ENCODE data around the gene ZPBP2.
"Not testable (repeated sequence)": the region's sequence is repeated elsewhere in the genome, so short reads cannot be mapped to it uniquely, and the experiment has no call there.

The ZPBP2 gene

DNA sequence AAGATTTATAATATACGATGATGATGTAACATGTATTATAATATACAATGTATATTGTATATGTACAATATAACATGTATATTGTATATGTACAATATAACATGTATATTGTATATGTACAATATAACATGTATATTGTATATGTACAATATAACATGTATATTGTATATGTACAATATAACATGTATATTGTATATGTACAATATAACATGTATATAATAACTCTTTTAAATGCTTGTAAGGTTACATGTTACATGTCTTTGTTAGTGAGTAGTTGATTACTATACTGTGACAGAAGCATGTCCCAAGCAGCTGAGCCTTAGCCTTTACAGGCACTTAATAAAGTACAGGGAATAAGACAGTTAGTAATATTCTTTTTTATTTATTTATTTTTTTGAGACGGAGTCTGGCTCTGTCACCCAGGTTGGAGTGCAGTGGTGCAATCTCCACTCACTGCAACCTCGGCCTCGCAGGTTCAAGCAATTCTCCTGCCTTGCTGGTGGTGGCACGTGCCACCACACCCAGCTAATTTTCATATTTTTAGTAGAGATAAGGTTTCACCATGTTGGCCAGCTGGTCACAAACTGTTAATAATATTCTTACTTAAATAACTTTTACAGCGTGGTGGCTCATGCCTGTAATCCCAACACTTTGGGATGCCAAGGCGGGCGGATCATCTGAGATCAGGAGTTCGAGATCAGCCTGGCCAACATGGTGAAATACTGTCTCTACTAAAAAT is 11.9 kb upstream of the ZPBP2 start:
- FAIRE-seq, result not testable (repeated sequence)

DNA sequence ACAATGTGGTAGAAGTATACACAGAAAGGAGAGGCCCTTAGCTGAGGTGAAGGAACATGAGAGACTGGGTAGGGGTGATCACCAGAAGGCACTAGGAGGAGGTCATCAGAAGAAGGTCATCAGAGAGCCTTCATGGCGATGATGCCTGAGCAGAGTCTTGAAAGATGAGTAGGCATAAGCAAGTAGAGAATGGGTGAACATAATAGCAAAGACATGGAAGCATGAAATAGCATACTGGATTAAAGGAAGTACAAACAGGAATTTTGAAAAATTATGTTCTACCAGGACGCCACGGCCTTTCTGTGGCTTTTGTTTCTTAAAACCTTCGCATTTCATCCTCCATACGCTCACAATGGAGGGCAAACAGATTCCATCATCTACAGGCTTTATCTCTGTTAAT is 6.8 kb upstream of the ZPBP2 start:
- FAIRE-seq, result no peak

DNA sequence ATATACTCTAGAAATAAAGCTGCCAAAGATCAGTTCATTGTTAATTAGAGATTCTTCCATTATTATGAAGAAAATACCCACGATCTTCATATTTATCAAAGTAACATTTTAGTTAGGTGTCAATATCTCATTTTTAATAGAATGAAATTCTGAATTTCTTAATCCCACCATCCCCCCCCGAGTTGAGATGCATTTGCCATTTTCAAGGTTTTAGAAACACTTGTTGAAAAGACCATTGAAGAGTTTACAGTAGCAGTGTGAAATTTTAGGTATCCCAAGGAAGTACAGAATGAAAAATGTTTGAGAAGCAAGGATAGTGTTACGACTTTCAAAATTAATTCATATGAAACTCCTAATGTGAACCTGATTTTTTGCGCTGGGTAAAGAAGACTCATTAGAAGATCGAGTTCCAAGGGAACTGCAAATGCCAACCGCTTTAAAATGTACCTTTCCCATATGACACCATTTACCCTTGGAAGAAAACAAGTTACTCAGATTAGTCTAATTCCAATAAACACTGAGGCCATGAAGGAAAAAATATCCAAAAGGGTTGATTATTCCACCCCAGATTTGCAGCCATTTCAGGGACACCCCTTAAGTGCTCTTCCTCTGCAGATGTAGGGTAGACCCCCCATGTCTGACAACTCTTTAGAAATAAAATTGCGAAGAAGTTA is 4.6 kb upstream of the ZPBP2 start:
- no peak for FAIRE-seq

DNA sequence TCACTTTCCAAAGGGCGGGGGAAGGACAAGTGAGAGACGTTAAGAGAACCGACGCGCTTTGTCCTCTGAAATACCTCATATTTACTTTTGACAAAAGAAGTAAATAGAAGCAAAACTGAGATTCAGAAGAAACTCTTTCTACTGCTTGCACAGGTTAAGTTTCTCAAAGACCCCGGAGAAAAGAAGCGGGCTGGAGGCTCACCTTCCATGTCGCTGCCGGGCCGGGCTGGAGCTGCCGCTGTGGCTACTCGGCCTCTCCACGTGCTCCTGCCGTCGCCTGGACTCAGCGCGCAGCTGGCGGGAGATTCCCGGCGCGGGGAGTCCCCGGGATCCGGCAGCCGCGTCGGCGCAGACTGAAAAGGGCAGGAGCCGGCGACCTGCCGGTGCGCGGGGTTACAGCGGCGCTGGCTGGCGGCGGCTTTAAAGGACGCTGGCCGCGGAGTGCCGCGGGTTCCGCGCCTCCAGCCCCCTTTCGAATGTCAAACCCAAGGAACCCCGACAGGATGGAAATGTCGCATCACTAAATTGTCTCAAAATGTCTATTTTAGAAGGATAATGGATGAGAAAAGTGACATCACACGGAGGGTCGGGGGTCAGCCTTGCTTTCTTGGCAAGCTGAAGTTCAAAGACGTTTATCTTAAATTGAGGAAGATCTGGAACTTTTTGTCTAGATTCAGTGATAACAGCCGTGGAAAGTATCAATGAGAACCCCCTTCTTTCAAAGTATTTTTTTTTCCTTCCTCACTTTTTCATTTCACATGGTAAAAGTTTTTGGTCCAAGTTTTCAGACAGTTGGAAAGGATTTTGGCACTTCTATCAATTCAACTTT is 3.9 kb upstream of the ZPBP2 start, which contains the start of gene IKZF3:
TSS of gene IKZF3 (minus strand) at position 395 of the 829 bp plus-strand sequence. CDS start at position 209, 186 bp downstream.
- no peak for FAIRE-seq

DNA sequence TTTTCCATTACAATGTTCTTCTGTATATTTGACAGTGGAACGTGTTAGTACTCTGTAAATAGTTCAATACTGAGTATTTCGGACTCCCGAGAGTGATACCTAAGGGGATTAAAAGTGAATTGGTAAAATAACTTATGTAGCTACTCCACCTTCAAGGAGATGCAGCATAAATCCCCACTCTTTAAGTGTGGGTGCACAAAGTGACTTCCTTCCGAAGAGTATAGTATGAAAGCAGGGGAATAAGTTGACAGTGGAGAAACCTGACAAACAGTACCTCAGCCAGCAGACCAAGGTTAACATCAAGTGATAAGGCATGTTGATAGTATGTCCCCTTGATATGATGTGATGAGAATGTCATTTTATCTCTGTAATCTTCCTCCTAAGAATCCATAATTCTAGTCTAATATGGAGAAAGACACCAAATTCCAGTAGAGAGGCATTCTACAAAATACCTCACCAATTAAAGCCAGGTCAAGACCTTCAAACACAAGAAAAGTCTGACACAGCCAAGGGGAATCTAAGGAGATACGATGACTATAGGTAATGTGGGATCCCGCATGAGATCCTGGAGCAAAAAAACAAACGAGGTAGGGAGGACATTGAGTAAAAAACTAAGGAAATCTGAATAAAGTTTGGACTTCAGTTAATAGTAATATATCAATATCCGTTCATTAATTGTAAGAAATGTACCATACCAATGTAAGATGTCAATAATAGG is 1.8 kb upstream of the ZPBP2 start:
- no peak for FAIRE-seq

DNA sequence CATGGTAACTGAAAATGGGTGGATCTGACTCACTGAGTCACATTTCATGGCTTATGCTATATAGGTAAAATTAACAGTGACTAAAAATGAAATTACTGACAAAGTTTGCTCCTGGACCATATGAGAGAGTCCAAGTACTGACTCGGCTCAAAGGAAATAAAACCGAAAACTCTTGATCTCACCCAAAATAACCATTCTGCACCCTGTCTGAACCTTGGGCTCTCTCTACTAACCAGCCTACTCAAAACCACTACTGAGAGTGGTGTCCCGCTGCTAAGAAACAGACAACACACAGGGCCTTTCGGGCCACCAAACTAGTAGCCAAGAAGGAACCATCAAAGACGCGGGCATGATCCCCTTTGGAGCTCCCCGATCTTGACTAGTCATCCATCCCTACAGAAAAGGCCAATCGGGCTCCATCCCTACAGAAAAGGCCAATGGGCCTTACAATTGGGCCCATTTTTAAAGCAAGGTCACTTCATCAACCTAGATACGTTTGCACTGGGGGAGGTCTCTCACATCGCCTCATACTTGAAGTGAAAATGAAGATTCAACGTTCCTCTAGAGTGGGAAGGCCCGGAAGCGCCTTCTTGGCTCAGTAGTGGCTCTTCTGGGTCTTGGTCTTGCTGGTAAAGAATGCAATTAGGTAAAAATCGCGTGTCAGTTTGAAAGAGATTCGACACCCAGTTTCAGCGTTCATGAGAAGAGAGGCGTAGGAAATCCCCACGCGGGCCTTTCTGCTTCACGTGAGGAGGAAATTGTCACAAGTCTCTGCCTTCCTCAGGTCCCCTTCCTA is 720 bp upstream of the ZPBP2 start:
- FAIRE-seq, result no peak

DNA sequence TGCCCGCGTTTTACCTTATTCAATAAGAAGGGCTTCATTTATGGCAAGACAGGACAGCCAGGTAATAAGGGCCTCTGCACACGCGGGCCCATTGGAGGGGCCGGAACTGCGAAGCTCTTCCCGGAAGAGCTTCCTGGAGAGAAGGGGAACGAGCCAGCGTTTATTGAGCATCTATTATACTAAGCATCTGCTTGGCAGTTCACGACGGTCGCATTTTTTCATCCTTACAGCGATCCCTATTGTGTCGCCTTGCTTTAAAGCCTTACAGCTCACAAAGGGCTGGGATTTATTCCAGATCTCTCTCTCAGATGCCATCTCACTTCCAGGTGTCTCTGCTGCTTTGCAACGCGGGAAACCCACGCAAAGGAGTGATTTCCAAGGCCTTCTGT is 546 bp downstream of the ZPBP2 start:
- FAIRE-seq, result no peak

DNA sequence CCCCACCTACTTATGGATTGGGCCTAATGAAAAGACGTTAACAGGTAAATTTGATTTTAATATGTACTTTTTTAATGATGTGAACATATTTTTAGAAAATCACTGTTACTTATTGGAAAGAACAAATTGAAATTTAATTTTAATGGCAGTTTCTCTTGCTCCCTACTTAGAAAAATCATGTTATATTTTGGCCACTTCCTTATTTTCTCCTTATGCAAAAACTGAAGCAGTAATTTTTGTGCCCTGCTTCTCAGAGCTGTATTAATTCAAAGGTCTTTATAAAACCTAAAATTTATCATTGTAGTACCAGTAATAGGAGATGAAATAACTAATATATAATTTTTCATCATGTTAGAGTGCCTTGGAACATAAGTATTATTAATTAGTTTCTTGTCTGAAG is 2.8 kb downstream of the ZPBP2 start:
- no peak for FAIRE-seq

DNA sequence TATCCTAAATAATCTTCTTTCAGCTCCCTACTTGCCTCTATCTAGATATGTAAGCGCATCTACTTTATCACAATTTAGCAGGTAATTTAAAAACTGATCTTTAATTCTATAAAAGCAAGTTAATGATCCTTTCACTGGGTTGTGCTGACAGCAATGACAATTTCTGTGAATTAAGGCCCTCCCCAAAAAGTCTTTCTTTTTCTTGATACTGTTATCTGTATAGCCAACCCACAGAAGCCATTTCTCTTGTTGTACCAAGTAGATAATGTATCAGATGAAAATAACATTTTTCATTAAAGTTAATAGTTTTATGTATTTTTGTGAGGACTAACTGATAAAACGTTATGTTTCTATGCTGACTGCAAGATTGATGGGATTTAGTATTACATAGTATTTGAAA is 3.8 kb downstream of the ZPBP2 start:
- FAIRE-seq, result no peak

DNA sequence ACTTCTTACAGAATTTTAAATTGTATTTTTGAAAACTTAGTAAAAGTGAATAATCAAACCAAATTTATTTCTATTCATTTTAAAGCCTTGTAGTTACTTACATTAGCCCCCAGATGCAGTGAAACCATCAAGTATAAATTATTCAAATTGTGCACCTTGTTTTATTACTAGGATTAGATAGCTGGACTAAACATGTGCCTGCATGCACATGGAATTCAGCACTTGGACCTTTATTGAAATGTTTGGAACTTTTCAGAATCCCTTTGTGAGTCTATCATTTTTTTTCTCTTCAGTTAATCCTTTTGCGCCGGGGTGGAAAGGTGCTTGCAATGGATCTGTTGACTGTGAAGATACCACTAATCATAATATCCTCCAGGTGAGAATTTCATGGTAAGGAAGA is 4.7 kb downstream of the ZPBP2 start:
- FAIRE-seq, result no peak

DNA sequence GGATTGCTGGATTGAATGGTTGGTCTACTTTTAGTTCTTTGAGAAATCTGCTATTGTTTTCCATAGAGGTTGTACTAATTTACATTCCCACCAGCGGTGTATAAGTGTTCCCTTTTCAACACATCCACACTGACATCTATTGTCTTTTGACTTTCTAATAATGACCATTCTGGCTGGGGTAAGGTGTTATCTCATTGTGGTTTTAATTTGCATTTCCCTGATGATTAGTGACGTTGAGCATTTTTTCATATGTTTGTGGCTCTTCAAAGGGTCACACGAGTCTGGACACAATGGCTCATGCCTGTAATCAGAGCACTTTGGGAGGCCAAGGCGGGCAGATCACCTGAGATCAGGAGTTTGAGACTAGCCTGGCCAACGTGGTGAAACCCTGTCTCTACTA is 18.1 kb downstream of the ZPBP2 start:
- not testable (repeated sequence) for FAIRE-seq

DNA sequence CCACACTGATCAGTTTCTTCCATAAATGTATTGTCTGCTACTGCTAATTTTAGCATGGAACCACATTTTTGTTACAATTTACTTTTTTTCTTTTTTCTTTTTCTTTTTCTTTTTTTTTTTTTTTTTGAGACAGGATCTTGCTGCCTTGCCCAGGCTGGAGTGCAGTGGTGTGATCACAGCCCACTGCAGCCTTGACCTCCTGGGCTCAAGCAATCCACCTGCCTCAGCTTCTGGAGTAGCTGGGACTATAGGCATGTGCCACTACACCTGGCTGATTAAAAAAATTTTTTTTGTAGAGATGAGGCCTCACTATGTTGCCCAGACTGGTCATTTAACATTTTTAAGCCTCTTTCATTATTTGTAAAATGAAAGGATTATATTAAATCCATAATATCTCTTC is 19.1 kb downstream of the ZPBP2 start:
- FAIRE-seq, result no peak

DNA sequence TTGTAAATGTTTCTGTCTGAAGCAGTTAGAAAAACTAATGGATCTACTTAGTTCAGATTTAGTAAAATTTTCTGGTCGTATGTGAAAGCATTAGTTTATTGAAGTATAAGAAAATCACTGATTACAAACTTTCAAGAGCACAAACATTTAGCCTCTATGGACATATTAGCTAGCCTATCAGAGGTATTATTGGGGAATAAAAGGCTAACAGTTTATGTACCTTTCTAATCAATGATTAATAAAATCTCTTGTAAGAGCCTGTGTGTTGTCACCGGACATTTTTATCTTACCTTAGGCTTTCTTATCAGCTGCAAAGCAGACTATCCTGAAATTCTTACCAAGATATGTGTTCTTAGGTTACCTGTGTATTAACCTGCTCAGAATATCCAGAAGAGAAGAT is 21.2 kb downstream of the ZPBP2 start:
- no peak for FAIRE-seq

DNA sequence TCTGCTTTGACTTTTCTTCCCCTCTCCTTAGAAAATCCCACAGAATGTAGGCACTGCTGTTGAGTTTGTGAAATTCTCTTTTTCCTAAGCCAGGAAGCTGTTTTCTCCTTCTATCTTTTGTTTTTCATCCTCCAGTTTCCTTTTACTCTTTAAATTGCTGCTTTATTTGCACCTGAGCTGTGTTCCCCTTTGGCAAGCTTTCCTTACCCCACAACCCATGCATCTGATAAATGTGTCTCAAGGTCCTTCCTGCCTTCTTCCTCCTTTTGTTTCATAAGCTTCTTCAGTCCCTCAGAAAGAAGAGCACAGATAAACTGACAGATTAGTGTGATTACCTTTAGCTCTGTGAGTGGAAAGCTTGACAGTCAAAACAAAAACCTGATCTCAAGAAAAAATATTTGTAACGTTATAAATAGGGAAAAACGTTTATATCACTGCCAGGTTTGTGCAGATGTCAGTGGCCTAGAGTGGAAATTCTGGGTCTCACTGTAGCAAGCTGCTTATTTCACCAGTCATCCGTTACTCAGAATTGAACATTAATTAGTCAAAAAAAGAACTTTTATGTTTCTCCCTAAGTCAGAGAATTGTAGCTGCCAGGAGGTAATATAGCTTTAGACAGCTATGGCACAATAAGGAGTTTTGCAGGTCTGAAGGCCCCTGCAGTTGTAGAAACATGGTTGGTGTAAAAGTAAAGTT is 26.8 kb downstream of the ZPBP2 start:
- no peak for FAIRE-seq

DNA sequence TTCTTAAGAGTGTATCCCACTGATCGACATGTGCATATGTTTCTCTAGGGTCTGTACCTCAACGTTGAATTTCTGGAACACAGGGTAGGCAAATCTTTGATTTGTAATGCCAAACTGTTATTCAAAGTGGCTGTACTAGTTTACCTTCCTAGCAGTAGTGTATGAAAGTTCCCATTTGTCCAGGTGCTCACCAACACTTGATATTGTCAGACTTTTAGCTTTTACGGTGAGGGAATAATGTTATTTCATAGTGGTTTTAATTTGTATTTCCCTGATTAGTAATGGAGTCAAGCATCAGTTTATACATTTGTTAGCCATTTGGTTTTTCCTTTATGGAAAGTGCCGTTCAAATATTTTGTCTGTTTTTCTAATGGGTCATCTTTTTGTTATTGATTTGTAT is 30.1 kb downstream of the ZPBP2 start:
- no peak for FAIRE-seq

DNA sequence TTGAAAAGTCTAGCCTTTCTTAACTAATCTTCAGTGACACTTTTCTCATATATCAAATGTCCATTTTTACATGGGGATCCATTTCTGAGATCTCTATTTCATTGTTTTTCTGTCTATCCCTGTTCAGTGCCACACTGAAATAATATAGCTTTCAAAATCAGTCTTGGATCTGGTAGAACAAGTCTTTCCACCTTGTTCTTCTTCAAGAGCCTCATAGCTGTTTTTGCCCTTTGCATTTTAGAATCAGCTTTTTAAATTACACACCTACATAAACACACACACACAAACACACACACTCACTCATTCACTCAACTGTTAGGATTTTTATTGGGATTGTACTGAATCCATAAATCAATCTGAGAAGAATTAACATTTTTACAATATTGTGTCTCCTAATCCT is 31.2 kb downstream of the ZPBP2 start:
- FAIRE-seq, result no peak

DNA sequence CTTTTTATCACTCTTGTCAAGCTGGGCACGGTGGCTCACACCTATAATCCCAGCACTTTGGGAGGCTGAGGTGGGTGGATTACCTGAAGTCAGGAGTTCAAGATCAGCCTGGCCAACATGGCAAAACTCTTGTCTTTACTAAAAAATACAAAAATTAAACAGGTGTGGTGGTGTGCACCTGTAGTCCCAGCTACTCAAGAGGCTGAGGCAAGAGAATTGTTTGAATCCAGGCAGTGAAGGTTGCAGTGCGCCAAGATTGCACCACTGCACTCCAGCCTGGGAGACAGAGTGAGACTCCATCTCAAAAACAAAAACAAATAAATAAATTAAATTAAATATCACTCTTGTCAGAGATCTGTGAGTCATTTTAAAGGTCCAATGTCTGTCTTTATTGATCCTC is 34.0 kb downstream of the ZPBP2 start:
- FAIRE-seq, result not testable (repeated sequence)

DNA sequence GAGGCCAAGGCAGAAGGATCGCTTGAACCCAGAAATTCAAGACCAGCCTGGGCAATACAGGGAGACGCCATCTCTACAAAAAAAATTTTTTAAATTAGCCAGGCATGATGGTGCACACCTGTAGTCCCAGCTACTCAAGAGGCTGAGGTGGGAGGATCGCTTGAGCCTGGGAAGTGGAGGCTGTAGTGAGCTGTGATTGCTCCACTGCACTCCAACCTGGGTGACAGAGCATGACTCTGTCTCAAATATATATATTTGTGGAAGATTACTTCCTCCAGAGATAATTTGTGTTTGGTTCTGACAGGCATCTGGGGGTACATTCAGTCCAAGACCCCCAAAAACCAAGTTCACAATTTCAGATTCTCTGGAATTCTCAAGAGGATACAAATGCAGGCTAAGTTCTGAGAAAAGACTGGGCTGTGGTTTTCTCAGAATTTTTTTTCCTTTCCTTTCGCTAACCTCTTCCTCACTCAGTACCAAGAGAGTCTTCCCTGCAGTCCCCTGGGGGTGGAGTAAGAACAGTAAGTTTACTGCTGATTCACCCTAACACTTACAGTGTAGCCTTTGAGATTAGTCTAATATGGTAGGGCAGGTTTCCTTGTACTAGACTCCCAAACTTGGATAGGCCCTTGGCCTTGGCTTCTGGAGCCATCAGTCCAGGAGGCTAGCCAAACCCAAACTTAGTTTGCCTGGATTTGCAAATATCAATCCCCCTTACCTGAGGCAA is 35.3 kb downstream of the ZPBP2 start:
- FAIRE-seq, result no peak

DNA sequence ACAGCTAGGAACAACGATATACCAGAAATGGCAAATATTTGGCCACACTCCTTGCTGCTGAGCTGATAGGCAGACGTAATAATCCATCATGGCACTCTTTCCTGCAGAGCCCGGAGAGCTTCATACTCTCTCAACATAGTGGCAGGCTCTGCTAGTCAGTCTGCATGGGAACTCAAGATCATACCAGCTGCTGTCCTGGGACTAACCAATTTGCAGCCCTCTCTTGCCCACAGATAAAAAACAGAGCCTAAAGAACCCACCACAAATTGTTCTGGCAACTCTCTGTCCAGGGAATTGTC is 36.9 kb downstream of the ZPBP2 start:
- FAIRE-seq, result no peak

DNA sequence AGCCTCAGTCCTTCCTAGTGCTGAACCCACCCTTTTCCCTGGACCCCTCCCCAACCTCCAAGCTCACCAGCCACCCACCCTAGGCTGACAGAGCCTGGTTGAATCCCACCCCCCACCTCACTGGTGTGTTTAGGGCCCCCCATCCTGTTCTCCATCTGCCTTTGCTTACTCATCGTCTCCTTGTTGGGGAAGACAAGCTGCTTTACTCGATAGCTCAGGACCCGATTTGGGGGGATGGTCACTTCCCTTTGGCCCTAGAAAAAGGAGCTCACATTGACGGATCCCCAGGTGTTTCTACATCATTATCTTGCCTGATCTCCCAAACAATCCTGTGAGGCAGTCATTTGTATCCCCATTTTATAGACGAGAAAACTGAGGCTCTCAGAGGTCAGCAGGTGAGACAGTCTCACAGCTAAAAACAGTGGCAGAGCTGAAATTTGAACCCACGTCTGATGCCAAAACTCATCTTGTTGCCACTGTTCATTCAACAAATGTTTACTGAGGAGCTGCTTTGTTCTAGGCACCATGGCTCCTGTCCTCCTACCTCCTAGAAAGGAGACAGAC is 40.9 kb downstream of the ZPBP2 start:
- no peak for FAIRE-seq

DNA sequence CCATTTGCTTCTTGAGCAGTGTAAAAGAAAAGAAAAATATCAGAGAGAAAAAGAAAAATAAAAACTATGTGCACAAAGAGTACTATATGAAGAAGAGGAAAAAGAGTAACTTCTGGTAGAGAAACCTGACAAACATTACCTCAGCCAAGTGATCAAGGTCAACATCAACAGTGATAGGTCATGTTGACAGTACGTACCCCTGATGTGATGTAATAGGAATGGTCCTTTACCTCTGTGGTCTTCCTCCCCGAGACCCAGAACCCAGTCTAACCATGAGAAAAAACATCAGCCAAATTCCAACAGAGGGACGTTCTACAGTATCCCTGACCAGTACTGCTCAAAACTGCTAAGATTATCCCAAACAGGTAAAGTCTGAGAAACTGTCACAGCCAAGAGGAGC is 46.0 kb downstream of the ZPBP2 start:
- no peak for FAIRE-seq

Data from endometrium (tissue), 2 donors.